Sigmoid colon (tissue), 7 donors: ENCODE measurements around the gene PNN. TPM values are rescaled to one million over a fixed set of nuclear protein-coding genes. Genes with fewer than 3 reads are reported as not detected.

Experiments used
- DNase-seq: peaks from one replicate; pipeline ENCODE4 v3.0.0-alpha.2; 2019
- H3K27ac ChIP-seq, 4 donors: fragments of 200-600 bp; sonication (generic); one replicate each; pipeline ENCODE4 v1.5.1; 2016 to 2019; ENCODE audit warnings: mild to moderate bottlenecking in 1 of 4
- H3K27me3 ChIP-seq, 3 donors: fragments of 200-600 bp; sonication (generic); one replicate each; pipeline ENCODE4 v1.5.1; 2019; ENCODE audit warnings: mild to moderate bottlenecking in 1 of 3
- H3K36me3 ChIP-seq, 4 donors: fragments of 200-600 bp; sonication (generic); one replicate each; pipeline ENCODE4 v1.5.1; 2016 to 2019
- H3K4me1 ChIP-seq, 4 donors: fragments of 200-600 bp; sonication (generic); one replicate each; pipeline ENCODE4 v1.5.1; 2017 to 2019
- H3K4me3 ChIP-seq, 4 donors: fragments of 200-600 bp; sonication (generic); one replicate each; pipeline ENCODE4 v1.5.1; 2017 to 2019; ENCODE audit warnings: mild to moderate bottlenecking in 2 of 4, moderate library complexity in 1 of 4
- H3K9me3 ChIP-seq, 4 donors: fragments of 200-600 bp in 3 of 4; sonication (generic) in 3 of 4; one replicate each; pipeline versions ENCODE4 v1.5.1 to v1.6.1; 2013 to 2019
- EP300 ChIP-seq, 4 donors: sonication (generic); formaldehyde crosslinking; IDR thresholded peaks; one replicate each; pipeline ENCODE4 v1.6.1; 2017; ENCODE audit warnings: antibody characterized with exemption in 4 of 4
- POLR2A ChIP-seq, 2 donors: fragments of 450-650 bp; IDR thresholded peaks; one replicate each; pipeline ENCODE4 v1.6.1; 2016; ENCODE audit warnings: antibody characterized with exemption in 2 of 2, mild to moderate bottlenecking in 2 of 2, moderate library complexity in 2 of 2
- POLR2AphosphoS5 ChIP-seq, 4 donors: sonication (generic); formaldehyde crosslinking; IDR thresholded peaks; one replicate each; pipeline ENCODE4 v1.6.1; 2017; ENCODE audit warnings: antibody characterized with exemption in 4 of 4
- WGBS, 2 donors: extraction: QIAGEN DNeasy Blood & Tissue Kit; methylation state at CpG; one replicate each; pipeline ENCODE4 v1.1.7; 2013; 5-methylcytosine and 5-hydroxymethylcytosine counted together
- intact Hi-C: fragments of 100-400 bp; cut with DNase I; formaldehyde crosslinking; loops from one replicate; pipeline ENCODE4 v1.15.1; 2023
- polyA plus RNA-seq, 3 donors: library from polyadenylated mRNA; stranded (reverse); fragments of 200-250 nt; gene quantifications; one replicate each; pipeline ENCODE4 v1.2.3, GENCODE V29; 2013
- total RNA-seq, 4 donors: library from RNA; depleted of rRNA; stranded (reverse); fragments of >200 nt; gene quantifications; one replicate each; pipeline ENCODE4 v1.1.0, GENCODE V29; 2016
- TF ChIP-seq, protein P1 (sequence below), 4 experiments: fragments of 450-650 bp in 3 of 4; fragments of 200-600 bp in 1 of 4; IDR thresholded peaks; one replicate each; pipeline ENCODE4 v1.5.1; 2016 to 2019; ENCODE audit warnings: antibody characterized with exemption in 4 of 4, mild to moderate bottlenecking in 3 of 4, moderate library complexity in 2 of 4
- donor health status: healthy with polysubstance abuse.
- donor health status: Bipolar disorder and iron deficiency.
- donor health status: healthy.

PNN gene
- total and polyA plus RNA-seq, 7 donors: 12.0 to 65.9 (median 37.2) TPM

DNA sequence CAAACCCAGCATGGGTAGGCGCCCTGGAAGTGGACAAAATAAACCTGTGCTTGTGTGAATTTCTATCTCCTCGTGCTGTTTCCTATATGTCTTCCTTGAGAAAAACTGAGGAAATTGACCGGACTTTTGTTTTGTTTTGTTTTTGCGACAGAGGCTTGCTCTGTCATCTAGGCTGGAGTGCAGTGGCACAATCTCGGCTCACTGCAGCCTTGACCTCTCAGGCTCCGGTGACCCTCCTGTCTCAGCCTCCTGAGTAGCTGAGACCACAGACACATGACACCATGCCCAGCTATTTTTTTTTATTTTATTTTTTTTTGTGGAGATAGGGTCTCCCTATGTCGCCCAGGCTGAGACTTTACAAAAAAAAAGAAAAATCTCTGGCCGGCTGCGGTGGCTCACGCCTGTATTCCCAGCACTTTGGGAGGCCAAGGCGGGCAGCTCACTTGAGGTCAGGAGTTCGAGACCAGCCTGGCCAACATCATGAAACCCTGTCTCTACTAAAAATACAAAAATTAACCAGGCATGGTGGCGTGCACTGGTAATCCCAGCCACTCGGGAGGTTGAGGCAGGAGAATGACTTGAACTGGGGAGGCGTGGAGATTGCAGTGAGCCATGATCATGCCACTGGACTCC lies 36.2 kb downstream of the PNN start:
- Histone ChIP-seq H3K4me1 (no peaks in the 10 kb centered on the region), H3K36me3 (no peaks in the 10 kb centered on the region), H3K9me3 (no peaks in the 10 kb centered on the region), H3K4me3 (no peak overlapping the region), H3K27ac (no peak overlapping the region), H3K27me3 (no peaks in the 10 kb centered on the region)
- intact Hi-C loops: no loop called here
- DNase-seq: no peak
- TF ChIP-seq, protein P1, sequence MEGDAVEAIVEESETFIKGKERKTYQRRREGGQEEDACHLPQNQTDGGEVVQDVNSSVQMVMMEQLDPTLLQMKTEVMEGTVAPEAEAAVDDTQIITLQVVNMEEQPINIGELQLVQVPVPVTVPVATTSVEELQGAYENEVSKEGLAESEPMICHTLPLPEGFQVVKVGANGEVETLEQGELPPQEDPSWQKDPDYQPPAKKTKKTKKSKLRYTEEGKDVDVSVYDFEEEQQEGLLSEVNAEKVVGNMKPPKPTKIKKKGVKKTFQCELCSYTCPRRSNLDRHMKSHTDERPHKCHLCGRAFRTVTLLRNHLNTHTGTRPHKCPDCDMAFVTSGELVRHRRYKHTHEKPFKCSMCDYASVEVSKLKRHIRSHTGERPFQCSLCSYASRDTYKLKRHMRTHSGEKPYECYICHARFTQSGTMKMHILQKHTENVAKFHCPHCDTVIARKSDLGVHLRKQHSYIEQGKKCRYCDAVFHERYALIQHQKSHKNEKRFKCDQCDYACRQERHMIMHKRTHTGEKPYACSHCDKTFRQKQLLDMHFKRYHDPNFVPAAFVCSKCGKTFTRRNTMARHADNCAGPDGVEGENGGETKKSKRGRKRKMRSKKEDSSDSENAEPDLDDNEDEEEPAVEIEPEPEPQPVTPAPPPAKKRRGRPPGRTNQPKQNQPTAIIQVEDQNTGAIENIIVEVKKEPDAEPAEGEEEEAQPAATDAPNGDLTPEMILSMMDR (IDR thresholded peaks at IDR 0.05): no peak
- no peak for TF ChIP-seq EP300 (IDR thresholded peaks at IDR 0.05)
- TF ChIP-seq POLR2AphosphoS5 (IDR thresholded peaks at IDR 0.05): no peak
- 91 to 92% methylated on average over 15 of the region's 15 CpGs for WGBS, 2 donors

DNA sequence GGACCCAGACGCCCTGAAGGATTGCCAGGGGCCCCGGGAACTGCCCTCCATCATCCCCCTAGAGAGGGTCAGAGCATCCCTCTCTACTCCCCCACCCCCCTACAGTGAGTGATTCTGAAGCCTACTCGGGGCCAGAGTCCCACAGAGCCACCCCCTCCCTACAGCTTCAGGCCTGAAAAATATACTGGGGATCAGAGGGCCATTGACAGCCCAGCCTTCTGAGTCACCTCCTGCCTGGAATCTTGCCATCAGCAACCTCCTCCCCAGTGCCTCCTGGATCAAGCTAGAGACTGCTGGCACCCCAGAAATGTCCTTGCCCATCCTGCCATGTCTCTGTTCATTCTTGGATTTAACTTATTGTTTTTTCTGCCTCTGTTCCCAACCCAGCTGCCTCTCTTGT lies 37.0 kb downstream of the PNN start:
- Histone ChIP-seq H3K27ac (no peak overlapping the region), H3K36me3 (no peaks in the 10 kb centered on the region), H3K4me1 (no peaks in the 10 kb centered on the region), H3K27me3 (no peaks in the 10 kb centered on the region), H3K4me3 (no peak overlapping the region), H3K9me3 (no peaks in the 10 kb centered on the region)
- WGBS, 2 donors: 78 to 81% methylated on average over 3 of the region's 3 CpGs
- intact Hi-C loops: no loop called here
- no peak for DNase-seq
- no peak for TF ChIP-seq POLR2A (IDR thresholded peaks at IDR 0.05)
- no peak for TF ChIP-seq EP300 (IDR thresholded peaks at IDR 0.05)
- TF ChIP-seq, protein P1 (IDR thresholded peaks at IDR 0.05): no peak
- no peak for TF ChIP-seq POLR2AphosphoS5 (IDR thresholded peaks at IDR 0.05)

DNA sequence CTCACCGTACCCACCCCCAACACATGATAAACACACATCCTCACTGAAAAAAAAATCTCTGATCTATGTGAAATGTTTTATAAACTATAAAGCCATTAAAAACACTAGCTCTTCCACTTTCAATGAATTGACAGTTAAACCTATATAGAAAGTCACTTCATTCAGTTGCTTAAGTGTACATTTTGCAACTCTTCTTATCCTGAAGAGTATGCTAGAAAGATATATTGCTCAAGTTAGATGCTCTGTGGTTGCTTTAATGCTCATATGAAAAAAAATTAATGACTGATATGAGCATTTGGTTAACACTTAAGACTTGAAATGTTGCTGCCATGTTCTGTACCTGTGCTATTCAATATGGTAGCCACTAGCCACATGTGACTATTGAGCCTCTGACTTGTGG lies 37.6 kb downstream of the PNN start:
- no peak for TF ChIP-seq POLR2AphosphoS5 (IDR thresholded peaks at IDR 0.05)
- TF ChIP-seq POLR2A (IDR thresholded peaks at IDR 0.05): no peak
- TF ChIP-seq, protein P1 (IDR thresholded peaks at IDR 0.05): no peak
- no peak for TF ChIP-seq EP300 (IDR thresholded peaks at IDR 0.05)
- Histone ChIP-seq H3K4me3 (no peak overlapping the region), H3K9me3 (no peaks in the 10 kb centered on the region), H3K27me3 (no peaks in the 10 kb centered on the region), H3K4me1 (no peaks in the 10 kb centered on the region), H3K27ac (no peak overlapping the region), H3K36me3 (no peaks in the 10 kb centered on the region)
- DNase-seq: no peak
- 89% methylated on average over 1 of the region's 1 CpG for WGBS, 2 donors
- intact Hi-C loops: no loop called here

DNA sequence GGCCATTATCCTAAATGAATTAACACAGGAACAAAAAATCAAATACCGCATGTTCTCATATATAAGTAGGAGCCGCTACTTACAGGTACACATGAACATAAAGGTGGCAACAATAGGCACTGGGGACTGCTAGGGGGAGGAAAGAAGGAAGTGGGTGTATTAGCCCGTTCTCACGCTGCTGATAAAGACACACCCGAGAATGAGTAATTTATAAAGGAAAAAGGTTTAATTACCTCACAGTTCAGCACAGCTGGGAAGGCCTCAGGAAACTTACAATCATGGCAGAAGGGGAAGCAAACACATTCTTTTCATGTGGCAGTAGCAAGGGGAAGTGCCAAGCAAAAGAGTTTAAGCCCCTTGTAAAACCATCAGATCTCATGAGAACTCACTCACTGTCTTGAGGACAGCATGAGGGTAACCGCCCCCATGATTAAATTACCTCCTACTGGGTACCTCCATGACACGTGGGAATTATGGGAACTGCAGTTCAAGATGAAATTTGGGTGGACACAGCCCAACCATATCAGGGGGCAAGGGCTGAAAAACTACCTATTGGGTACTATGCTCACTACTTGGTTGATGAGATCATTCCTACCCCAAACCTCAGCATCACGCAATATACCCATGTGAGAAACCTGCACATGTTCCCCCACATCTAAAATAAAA lies 42.3 kb downstream of the PNN start:
- H3K27ac ChIP-seq: no peak overlapping the region

More for the DNA sequence above, 42.3 kb downstream of the PNN start:
- TF ChIP-seq POLR2A (IDR thresholded peaks at IDR 0.05) (no peak), POLR2AphosphoS5 (IDR thresholded peaks at IDR 0.05) (no peak), EP300 (IDR thresholded peaks at IDR 0.05) (no peak)
- TF ChIP-seq, protein P1 (IDR thresholded peaks at IDR 0.05): no peak
- intact Hi-C loops: no loop called here
- H3K9me3 ChIP-seq: no peaks in the 10 kb centered on the region
- no peak for DNase-seq
- WGBS, 2 donors: 71 to 78% methylated on average over 8 of the region's 8 CpGs
- no peaks in the 10 kb centered on the region for H3K27me3 ChIP-seq
- H3K4me1 ChIP-seq: no peaks in the 10 kb centered on the region
- H3K36me3 ChIP-seq: no peaks in the 10 kb centered on the region
- H3K4me3 ChIP-seq: no peak overlapping the region
